HG02870 (cell line): ENCODE results near the gene ACVR1B.
"Not testable (repeated sequence)": the region's sequence is repeated elsewhere in the genome, so short reads cannot be mapped to it uniquely, and the experiment has no call there.

Experiments
- ATAC-seq: cut with Tn5 transposase; IDR thresholded peaks from one replicate; pipeline ENCODE4 v1.9.1; 2021; ENCODE audit warnings: mild to moderate bottlenecking, moderate library complexity; ENCODE audit not compliant: unreplicated experiment

The ACVR1B gene

GRCh38 chr12:51969643-51970042 is 18.1 kb downstream of the ACVR1B start:
- ATAC-seq: no peak

DNA sequence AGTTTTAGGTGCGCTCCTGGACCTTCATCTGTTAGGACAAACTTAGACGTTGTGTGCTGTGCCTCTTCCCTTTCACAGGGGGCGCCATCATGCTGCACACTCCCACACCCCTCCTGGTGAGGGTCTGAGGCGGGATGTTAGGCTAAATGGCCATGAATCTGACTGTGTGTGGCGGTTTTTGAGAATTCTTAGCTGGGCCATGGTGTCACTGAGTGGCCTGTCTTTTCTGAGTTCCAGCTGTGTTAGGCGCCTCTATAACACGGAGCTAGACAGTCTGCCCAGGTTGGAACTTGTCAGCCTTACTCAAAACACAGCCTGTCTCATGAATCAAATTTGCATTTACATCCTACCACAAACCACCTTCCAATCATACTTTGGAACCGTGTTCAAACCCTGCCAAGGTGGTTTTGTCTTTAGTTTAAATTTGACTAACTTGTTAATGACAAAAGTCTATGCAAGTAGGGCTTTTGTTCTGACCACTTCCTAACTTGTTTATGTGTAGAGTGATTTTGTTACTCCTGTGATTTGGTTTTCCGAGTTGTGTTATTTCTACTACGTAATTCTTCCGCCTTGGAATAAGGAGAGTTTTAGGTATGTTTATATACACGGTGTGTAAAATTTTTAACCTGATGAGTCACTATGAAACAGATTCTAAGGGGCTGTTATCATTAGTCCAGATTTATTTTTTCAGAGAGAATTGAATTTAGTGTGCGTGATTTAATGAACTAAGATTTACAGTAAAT is 19.6 kb downstream of the ACVR1B start:
- ATAC-seq: peak; percentile 97

DNA sequence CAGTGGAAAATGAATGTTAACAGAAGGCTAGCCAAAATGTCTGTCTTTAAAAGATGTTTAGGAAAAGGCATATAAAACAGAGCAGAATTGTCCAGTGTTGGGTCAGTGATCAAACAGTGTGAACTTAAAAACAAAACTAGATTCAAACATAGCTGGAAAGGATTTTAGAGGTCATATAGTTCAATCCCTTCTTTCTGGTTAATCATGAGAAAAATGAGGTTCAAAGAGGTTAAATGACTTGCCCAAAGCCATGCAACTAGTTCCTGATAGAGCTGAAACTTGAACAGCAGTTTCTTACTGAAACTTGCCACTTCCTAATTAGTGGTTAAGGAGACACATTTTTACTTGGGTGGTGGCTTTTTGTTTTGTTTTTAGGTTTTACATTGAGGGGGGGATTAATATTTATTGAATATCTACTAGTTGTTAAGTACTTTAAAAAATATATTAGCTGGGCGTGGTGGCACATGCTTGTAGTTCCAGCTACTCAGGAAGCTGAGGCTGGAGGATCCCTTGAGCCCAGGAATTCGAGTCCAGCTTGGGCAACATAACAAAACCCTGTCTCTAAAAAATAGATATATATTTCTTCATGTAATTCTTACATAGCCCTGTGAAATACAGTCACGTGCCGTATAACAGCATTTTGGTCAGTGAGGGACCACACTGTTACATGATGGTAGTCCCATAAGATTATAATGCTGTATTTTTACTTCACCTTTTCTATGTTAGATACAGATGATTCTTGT is 20.4 kb downstream of the ACVR1B start:
- ATAC-seq: no peak

DNA sequence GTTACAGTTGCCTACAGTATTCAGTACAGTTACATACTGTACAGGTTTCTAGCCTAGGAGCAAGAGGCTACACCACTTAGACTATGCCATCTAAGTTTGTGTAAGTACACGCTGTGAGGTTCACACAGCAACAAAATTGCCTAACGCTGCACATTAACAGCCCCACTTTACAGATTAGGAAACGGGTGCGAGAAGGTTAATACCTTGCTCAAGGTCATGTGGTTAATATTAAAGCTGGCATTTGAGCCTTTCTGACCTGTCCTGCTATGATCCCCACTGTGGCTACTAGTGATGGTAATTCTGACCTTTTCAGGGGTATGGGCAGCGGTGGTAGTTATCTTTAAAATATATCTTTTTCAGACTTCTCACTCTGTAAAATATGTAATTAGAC is 20.9 kb downstream of the ACVR1B start:
- ATAC-seq: no peak

- no peak for ATAC-seq
Measured at GRCh38 chr12:51972849-51973273, 21.4 kb downstream of the ACVR1B start.

DNA sequence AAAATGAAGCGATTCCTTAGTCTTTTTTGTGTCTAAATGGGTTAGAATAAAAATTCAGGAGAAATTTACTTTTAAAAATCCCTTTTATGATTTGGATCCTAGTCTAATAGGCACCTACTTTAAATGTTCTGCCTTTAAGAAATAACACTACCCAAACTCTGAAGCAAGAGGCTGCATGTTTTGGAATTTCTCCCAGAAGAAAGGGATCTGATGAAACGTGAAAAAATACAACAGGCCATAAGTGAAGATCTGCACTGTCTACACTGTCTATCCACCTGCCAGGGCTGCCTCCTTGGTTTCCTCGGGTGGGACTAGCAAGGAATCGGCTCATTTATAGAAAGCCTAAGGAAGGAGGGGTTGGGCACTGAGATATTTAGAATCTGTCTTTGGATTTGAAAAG is 22.1 kb downstream of the ACVR1B start:
- no peak for ATAC-seq

DNA sequence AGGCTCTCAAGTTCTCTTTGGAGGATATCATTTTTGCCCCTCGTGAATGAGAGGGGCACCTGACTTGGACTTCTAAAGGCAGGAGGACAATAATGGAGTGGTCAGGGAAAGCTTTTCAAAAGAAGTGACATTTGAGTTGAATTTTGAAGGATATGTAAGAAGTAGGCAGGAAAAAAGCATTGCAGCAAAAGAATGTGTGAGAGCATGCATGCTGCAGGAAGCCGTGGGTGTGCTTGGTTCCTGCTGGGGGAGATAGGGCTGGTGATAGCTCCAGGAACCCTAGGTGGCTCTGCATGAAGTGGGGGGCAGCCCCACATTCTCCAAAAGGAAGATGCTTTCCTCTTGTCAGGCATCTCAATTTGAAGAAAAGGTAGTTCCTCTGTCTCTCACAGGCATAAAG is 23.1 kb downstream of the ACVR1B start:
- ATAC-seq: no peak

GRCh38 chr12:51975196-51975595 is 23.7 kb downstream of the ACVR1B start:
- ATAC-seq: no peak

- ATAC-seq: no peak
Measured at GRCh38 chr12:51976376-51977160, 25.1 kb downstream of the ACVR1B start.

DNA sequence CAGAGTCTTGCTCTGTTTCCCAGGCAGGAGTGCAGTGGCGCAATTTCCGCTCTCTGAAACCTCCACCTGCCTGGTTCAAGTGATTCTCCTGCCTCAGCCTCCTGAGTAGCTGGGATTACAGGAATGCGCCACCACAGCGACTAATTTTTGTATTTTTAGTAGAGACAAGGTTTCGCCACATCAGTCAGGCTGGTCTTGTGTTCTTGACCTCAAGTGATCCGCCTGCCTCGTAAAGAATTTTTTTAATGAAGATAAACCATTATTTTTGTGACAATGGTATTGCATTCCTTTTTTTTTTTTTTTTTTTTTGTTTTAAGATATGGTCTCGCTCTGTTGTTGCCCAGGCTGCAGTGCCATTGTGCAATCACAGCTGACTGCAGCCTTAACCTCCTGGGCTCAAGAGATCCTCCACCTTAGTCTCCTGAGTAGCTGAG is 25.8 kb downstream of the ACVR1B start:
- ATAC-seq: no peak

DNA sequence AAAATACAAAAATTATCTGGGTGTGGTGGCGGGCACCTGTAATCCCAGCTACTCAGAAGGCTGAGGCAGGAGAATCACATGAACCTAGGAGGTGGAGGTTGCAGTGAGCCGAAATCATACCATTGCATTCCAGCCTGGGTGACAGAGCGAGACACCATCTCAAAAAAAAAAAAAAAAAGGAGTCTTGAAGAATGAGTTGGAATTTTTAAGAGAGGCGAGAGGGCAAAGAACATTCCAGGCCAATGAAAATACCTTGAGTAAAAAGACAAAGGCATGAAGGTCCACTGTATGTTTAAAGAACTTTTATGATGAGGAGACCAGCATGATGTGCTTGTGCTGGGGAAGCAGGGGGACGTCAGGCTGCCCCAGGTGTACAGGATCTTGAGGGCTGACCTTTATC is 27.8 kb downstream of the ACVR1B start:
- not testable (repeated sequence) for ATAC-seq

- peak; percentile 58 for ATAC-seq
Measured at GRCh38 chr12:51980051-51980808, 28.7 kb downstream of the ACVR1B start.

- ATAC-seq: no peak
Measured at GRCh38 chr12:51980809-51981127, 29.3 kb downstream of the ACVR1B start.

GRCh38 chr12:51984657-51985056 is 33.2 kb downstream of the ACVR1B start:
- ATAC-seq: no peak

DNA sequence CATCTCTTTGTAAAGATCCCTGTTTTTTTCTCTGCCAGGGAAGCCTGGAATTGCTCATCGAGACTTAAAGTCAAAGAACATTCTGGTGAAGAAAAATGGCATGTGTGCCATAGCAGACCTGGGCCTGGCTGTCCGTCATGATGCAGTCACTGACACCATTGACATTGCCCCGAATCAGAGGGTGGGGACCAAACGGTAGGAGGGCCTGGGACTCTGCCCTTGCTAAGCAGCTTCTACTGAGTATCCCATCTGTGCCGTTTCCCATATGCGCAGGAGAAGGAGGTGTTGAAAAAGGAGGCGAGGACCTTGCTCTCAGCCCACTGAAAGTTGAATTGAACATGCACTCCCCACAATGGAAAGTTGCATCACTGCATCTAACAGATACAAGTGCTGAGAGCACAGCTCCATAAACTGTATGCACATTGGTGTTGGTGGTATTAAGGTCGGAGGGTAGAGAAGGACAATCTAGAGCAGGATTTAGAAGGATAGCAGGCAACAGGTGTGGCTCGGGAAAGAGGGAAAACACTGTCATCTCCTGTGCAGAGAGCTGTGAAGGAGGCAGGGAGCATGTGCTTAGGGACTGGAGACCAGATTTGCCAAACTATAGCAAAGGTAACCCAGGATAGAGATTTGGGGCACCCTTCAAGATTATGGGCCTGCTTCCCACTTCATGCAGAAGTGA is 33.8 kb downstream of the ACVR1B start:
- no peak for ATAC-seq

DNA sequence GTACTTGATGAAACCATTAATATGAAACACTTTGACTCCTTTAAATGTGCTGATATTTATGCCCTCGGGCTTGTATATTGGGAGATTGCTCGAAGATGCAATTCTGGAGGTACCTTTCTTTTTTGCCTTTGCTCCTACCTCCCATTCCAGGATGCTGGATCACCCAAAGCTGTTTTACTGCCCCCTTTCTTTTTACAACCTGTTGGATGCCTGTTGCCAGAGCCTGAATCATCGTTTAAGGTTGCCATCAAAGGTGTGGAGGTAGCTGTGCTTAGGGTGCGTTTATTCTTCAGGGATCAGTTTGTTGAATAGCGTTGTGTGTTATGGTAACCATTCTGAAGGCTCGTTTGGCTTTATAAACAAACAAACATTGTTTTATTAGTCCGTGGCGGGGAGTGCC is 35.3 kb downstream of the ACVR1B start:
- no peak for ATAC-seq

DNA sequence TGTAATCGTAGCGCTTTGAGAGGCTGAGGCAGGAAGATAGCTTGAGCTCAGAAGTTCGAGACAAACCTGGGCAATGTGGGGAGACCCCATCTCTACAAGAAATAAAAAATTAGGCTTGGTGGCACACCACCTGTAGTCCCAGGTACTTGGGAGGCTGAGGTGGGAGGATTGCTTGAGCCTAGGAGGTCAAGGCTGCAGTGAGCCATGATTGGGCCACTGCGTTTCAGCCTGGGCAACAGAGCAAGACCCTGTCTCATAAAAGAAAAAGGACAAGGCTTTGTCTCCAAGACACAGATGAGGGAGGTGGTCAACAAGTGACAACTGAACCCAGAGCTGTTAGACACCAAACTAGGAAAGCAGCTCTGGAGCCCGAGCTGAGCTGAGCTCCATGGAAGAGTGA is 40.7 kb downstream of the ACVR1B start:
- no peak for ATAC-seq

GRCh38 chr12:51994539-51994820 is 43.0 kb downstream of the ACVR1B start:
- no peak for ATAC-seq

- no peak for ATAC-seq
Measured at GRCh38 chr12:51994959-51995358, 43.5 kb downstream of the ACVR1B start.

- no peak for ATAC-seq
Measured at GRCh38 chr12:51997136-51997535, 45.6 kb downstream of the ACVR1B start.
